ENCODE measurements around the gene KBTBD6. TPM values are rescaled to one million over a fixed set of nuclear protein-coding genes. Genes with fewer than 3 reads are reported as not detected.
A peak's percentile ranks its signal among the peaks of the same experiment; 100 is the strongest.

The KBTBD6 gene, protein sequence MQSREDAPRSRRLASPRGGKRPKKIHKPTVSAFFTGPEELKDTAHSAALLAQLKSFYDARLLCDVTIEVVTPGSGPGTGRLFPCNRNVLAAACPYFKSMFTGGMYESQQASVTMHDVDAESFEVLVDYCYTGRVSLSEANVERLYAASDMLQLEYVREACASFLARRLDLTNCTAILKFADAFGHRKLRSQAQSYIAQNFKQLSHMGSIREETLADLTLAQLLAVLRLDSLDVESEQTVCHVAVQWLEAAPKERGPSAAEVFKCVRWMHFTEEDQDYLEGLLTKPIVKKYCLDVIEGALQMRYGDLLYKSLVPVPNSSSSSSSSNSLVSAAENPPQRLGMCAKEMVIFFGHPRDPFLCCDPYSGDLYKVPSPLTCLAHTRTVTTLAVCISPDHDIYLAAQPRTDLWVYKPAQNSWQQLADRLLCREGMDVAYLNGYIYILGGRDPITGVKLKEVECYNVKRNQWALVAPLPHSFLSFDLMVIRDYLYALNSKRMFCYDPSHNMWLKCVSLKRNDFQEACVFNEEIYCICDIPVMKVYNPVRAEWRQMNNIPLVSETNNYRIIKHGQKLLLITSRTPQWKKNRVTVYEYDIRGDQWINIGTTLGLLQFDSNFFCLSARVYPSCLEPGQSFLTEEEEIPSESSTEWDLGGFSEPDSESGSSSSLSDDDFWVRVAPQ
- total RNA-seq (2014; rRNA removed; shearing (Covaris generic)) (11.1 and 11.6 TPM in 2 replicates), total RNA-seq (2022) (7.8 and 8.3 TPM in 2 replicates), Bru-seq, nascent RNA (percentile 77 among the genes with signal in this experiment), BruChase-seq, experiment 1, labeled RNA remaining after a 6-hour chase (percentile 80 among the genes with signal in this experiment), BruChase-seq, experiment 2, labeled RNA remaining after a 2-hour chase (percentile 95 among the genes with signal in this experiment)
- long read RNA-seq, full-length matches to known transcripts = 22 of 22 reads
- long read RNA-seq, partial matches to known transcripts = 0 of 22 reads
- long read RNA-seq, other reads (novel, unspliced or antisense) = 0 of 22 reads

DNA sequence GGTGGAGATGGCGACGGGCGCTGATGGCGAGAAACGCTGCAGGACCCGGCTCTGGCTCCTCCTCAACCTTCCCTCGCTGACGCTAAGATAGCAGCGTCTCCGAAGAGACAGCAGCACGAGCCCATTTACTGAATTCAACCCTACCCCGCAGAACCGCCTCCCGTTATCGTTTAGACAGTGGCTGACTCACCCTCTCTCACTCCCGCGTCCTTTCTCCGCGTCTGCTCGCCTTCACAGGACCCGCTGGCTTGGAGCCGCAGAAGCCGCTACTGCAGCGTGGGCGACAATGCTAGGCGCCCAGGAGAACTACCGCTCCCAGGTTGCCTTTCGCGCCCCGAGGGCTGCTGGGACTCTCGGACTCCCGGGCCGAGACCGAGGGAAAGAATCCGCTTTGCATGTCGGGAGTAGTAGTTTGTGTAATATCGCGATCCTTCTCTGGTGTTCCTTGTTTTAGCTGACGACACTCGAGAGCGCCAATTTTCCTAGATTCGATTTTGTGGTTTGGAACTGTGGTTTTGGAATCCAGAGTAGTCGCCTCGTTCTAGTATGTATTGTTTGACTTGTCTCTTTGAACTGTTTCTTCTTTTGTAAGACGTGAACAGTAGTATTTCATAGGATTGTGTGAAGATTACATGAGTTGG, at the start of gene KBTBD6:
Gene KBTBD6 (minus strand): TSS at position 291 of the 641 bp plus-strand sequence. CDS start 291 bp downstream, outside the sequence.
- H3K4me2 ChIP-seq (ENCODE audit: low read length) = peak within 1 kb of the TSS; percentile 84
- peaks cover 39% of the 10 kb centered on the region for H3K79me2 ChIP-seq (ENCODE audit: insufficient read depth, low read depth, low read length)
- no peaks in the 10 kb centered on the region for H3K9me2 ChIP-seq (ENCODE audit: insufficient read depth, low read length)
- peak; percentile 97 for DNase-seq (ENCODE audit: low spot score)
- peak within 1 kb of the TSS; percentile 95 for H2AFZ ChIP-seq (ENCODE audit: low read length)
- H3K4me1 ChIP-seq (ENCODE audit: insufficient read depth, low read length, poor library complexity, severe bottlenecking) = peaks cover 39% of the 10 kb centered on the region
- POLR2A ChIA-PET = interaction anchor here (0.6 kb wide), 1 partner anchor 46 kb away, joined by 3 read pairs; no protein-coding TSS in a partner anchor
- H3K36me3 ChIP-seq (ENCODE audit: insufficient read depth, low read length) = peaks cover 14% of the 10 kb centered on the region
- BruUV-seq (replicated peaks) = no TSS peak
- H3K9me3 ChIP-seq (ENCODE audit: low read length) = no peaks in the 10 kb centered on the region
- peak within 1 kb of the TSS; percentile 36 for H3K27ac ChIP-seq (ENCODE audit: low read depth, low read length, poor library complexity, severe bottlenecking)
- H4K20me1 ChIP-seq (ENCODE audit: insufficient read depth, low read length) = no peaks in the 10 kb centered on the region
- no peak for TF ChIP-seq EZH2phosphoT487 (IDR thresholded peaks at IDR 0.05; ENCODE audit: borderline replicate concordance, low read depth, low read length)
- TF ChIP-seq, protein P1, sequence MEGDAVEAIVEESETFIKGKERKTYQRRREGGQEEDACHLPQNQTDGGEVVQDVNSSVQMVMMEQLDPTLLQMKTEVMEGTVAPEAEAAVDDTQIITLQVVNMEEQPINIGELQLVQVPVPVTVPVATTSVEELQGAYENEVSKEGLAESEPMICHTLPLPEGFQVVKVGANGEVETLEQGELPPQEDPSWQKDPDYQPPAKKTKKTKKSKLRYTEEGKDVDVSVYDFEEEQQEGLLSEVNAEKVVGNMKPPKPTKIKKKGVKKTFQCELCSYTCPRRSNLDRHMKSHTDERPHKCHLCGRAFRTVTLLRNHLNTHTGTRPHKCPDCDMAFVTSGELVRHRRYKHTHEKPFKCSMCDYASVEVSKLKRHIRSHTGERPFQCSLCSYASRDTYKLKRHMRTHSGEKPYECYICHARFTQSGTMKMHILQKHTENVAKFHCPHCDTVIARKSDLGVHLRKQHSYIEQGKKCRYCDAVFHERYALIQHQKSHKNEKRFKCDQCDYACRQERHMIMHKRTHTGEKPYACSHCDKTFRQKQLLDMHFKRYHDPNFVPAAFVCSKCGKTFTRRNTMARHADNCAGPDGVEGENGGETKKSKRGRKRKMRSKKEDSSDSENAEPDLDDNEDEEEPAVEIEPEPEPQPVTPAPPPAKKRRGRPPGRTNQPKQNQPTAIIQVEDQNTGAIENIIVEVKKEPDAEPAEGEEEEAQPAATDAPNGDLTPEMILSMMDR (conservative IDR thresholded peaks at IDR 0.05; ENCODE audit: low read length) = no peak
- H3K4me3 ChIP-seq (ENCODE audit: low read depth, low read length, poor library complexity, severe bottlenecking) = peak within 1 kb of the TSS; percentile 84
- CTCF ChIA-PET (ENCODE audit: unreplicated experiment) = no interaction called here
- intact Hi-C loops (cut with micrococcal nuclease; ENCODE audit: unreplicated experiment) = loop anchor here (1.0 to 5.0 kb wide), 5 partner anchors 62 to 335 kb away; partner anchors contain the start of genes KBTBD7, MTRF1 and NAA16

DNA sequence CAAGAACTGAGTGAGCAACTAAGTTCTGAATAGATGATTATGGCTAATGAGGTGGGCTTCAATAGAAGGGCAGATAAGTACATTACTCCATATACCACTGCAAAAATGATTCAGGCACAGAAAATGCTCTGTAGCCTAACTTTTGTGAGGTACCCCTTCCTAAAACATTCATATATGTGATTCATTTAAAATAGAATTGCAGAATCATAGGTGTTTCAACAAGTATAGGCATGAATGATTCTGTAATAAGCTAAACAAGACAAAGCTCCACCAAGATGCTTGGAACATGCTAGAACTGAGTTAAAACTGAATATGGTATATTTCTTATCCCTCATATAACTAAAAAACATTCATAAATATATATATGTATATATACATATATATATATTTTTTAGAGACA, 49.6 kb upstream of the KBTBD6 start:
- no peak overlapping the region for H2AFZ ChIP-seq (ENCODE audit: low read length)
- H3K36me3 ChIP-seq (ENCODE audit: insufficient read depth, low read length) = no peaks in the 10 kb centered on the region
- no peaks in the 10 kb centered on the region for H3K79me2 ChIP-seq (ENCODE audit: insufficient read depth, low read depth, low read length)
- ChIA-PET POLR2A (interaction anchor here (1.6 kb wide), 1 partner anchor 13 kb away, joined by 3 read pairs; no protein-coding TSS in a partner anchor), CTCF (ENCODE audit: unreplicated experiment) (no interaction called here)
- no peak overlapping the region for H3K4me2 ChIP-seq (ENCODE audit: low read length)
- H3K9me2 ChIP-seq (ENCODE audit: insufficient read depth, low read length) = no peaks in the 10 kb centered on the region
- BruUV-seq (replicated peaks) = no TSS peak
- no peaks in the 10 kb centered on the region for H3K9me3 ChIP-seq (ENCODE audit: low read length)
- no peaks in the 10 kb centered on the region for H4K20me1 ChIP-seq (ENCODE audit: insufficient read depth, low read length)
- H3K27ac ChIP-seq (ENCODE audit: low read depth, low read length, poor library complexity, severe bottlenecking) = no peak overlapping the region
- DNase-seq (ENCODE audit: low spot score) = no peak
- no peak for TF ChIP-seq EZH2phosphoT487 (IDR thresholded peaks at IDR 0.05; ENCODE audit: borderline replicate concordance, low read depth, low read length)
- TF ChIP-seq, protein P1 (conservative IDR thresholded peaks at IDR 0.05; ENCODE audit: low read length) = no peak
- no peak overlapping the region for H3K4me3 ChIP-seq (ENCODE audit: low read depth, low read length, poor library complexity, severe bottlenecking)
- intact Hi-C loops (cut with micrococcal nuclease; ENCODE audit: unreplicated experiment) = no loop called here
- no peaks in the 10 kb centered on the region for H3K4me1 ChIP-seq (ENCODE audit: insufficient read depth, low read length, poor library complexity, severe bottlenecking)

Measured in OCI-LY7 (cell line).